MM.1S (cell line): ENCODE data around the gene ADAMTS17.

Experiments
- DNase-seq: peaks from one replicate; pipeline ENCODE4 v3.0.0-alpha.2; 2015
- H2AFZ ChIP-seq: fragments of 300-600 bp; sonication (generic); 2 replicates; pipeline ENCODE4 v1.6.0; 2016; ENCODE audit warnings: antibody characterized with exemption, low read length
- H3F3A ChIP-seq: fragments of 300-600 bp; sonication (generic); 2 replicates; pipeline ENCODE4 v1.6.1; 2016; ENCODE audit warnings: mild to moderate bottlenecking, antibody characterized with exemption, low read length, moderate library complexity, mixed read lengths; ENCODE audit not compliant: insufficient read depth
- H3K27ac ChIP-seq: fragments of 300-600 bp; sonication (generic); 2 replicates; pipeline ENCODE4 v1.5.1; 2016; ENCODE audit warnings: mild to moderate bottlenecking, low read length
- H3K27me3 ChIP-seq: fragments of 300-600 bp; sonication (generic); replicated peaks from 2 replicates; pipeline ENCODE4 v1.6.0; 2016; ENCODE audit warnings: low read length; ENCODE audit not compliant: insufficient read depth
- H3K36me3 ChIP-seq: fragments of 300-600 bp; sonication (generic); replicated peaks from 2 replicates; pipeline ENCODE4 v1.6.1; 2016; ENCODE audit warnings: mild to moderate bottlenecking, low read length, mixed read lengths; ENCODE audit not compliant: insufficient read depth
- H3K4me1 ChIP-seq: fragments of 300-600 bp; sonication (generic); 2 replicates; pipeline ENCODE4 v1.6.1; 2016; ENCODE audit warnings: low read length, mixed read lengths
- H3K4me2 ChIP-seq: fragments of 300-600 bp; sonication (generic); 2 replicates; pipeline ENCODE4 v1.6.0; 2016; ENCODE audit warnings: low read depth, low read length
- H3K4me3 ChIP-seq: fragments of 300-600 bp; sonication (generic); 2 replicates; pipeline ENCODE4 v1.5.1; 2016; ENCODE audit warnings: low read length, mixed read lengths
- H3K79me2 ChIP-seq: fragments of 300-600 bp; sonication (generic); 2 replicates; pipeline ENCODE4 v1.6.1; 2016; ENCODE audit warnings: mixed run types, low read length, mixed read lengths
- H3K9ac ChIP-seq: fragments of 300-600 bp; sonication (generic); 2 replicates; pipeline ENCODE4 v1.6.1; 2016; ENCODE audit warnings: low read length, mixed read lengths
- H3K9me2 ChIP-seq: fragments of 300-600 bp; sonication (generic); replicated peaks from 2 replicates; pipeline ENCODE4 v1.6.1; 2016; ENCODE audit warnings: mild to moderate bottlenecking, low read length, mixed read lengths; ENCODE audit not compliant: insufficient read depth
- H3K9me3 ChIP-seq: fragments of 300-600 bp; sonication (generic); replicated peaks from 2 replicates; pipeline ENCODE4 v1.6.1; 2016; ENCODE audit warnings: mild to moderate bottlenecking, low read length, mixed read lengths; ENCODE audit not compliant: insufficient read depth
- H4K20me1 ChIP-seq: fragments of 300-600 bp; sonication (generic); 2 replicates; pipeline ENCODE4 v1.6.1; 2016; ENCODE audit warnings: mild to moderate bottlenecking, low read length, moderate library complexity, mixed read lengths; ENCODE audit not compliant: insufficient read depth
- EZH2 ChIP-seq: fragments of 300-600 bp; sonication (generic); optimal IDR thresholded peaks from 2 replicates; pipeline ENCODE3; 2017; ENCODE audit warnings: low read depth, mild to moderate bottlenecking, antibody characterized with exemption, low read length, mixed read lengths
- EZH2phosphoT487 ChIP-seq: fragments of 300-600 bp; sonication (generic); IDR thresholded peaks from 2 replicates; pipeline ENCODE4 v1.6.1; 2018; ENCODE audit warnings: antibody characterized with exemption, low read length
- TF ChIP-seq, protein P1 (sequence below): fragments of 300-600 bp; sonication (generic); IDR thresholded peaks from 2 replicates; pipeline ENCODE4 v1.5.1; 2016; ENCODE audit warnings: antibody characterized with exemption, low read length, mixed read lengths

ADAMTS17 gene

DNA sequence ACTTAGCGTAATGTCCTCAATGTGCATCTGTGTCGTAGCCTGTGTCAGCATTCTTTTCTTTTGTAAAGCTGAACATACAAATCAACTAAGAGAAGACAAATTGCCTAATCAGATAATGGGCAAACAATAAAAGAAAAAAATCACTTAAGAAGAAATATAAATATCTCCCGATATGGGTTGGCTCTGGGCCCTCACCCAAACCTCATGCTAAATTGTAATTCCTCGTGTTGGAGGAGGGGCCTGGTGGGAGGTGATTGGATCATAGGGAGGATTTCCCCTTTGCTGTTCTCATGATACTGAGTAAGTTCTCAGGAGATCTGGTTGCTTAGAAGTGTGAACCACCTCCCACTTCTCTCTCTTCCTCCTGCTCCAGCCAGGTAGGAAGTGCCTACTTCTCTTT is 323.6 kb downstream of the ADAMTS17 start:
- no peaks in the 10 kb centered on the region for H3K79me2 ChIP-seq
- H3K27ac ChIP-seq, result no peak overlapping the region
- no peak overlapping the region for H3K4me3 ChIP-seq
- no peaks in the 10 kb centered on the region for H3K36me3 ChIP-seq
- no peaks in the 10 kb centered on the region for H3K27me3 ChIP-seq
- TF ChIP-seq EZH2phosphoT487 (no peak), EZH2 (no peak)
- TF ChIP-seq, protein P1, sequence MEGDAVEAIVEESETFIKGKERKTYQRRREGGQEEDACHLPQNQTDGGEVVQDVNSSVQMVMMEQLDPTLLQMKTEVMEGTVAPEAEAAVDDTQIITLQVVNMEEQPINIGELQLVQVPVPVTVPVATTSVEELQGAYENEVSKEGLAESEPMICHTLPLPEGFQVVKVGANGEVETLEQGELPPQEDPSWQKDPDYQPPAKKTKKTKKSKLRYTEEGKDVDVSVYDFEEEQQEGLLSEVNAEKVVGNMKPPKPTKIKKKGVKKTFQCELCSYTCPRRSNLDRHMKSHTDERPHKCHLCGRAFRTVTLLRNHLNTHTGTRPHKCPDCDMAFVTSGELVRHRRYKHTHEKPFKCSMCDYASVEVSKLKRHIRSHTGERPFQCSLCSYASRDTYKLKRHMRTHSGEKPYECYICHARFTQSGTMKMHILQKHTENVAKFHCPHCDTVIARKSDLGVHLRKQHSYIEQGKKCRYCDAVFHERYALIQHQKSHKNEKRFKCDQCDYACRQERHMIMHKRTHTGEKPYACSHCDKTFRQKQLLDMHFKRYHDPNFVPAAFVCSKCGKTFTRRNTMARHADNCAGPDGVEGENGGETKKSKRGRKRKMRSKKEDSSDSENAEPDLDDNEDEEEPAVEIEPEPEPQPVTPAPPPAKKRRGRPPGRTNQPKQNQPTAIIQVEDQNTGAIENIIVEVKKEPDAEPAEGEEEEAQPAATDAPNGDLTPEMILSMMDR, result no peak
- no peak for DNase-seq
- H3K4me1 ChIP-seq, result no peaks in the 10 kb centered on the region
- H3K9me3 ChIP-seq, result no peaks in the 10 kb centered on the region
- no peaks in the 10 kb centered on the region for H3F3A ChIP-seq
- no peaks in the 10 kb centered on the region for H3K9me2 ChIP-seq
- no peaks in the 10 kb centered on the region for H4K20me1 ChIP-seq
- H3K9ac ChIP-seq, result no peak overlapping the region
- H3K4me2 ChIP-seq, result no peak overlapping the region
- no peak overlapping the region for H2AFZ ChIP-seq

DNA sequence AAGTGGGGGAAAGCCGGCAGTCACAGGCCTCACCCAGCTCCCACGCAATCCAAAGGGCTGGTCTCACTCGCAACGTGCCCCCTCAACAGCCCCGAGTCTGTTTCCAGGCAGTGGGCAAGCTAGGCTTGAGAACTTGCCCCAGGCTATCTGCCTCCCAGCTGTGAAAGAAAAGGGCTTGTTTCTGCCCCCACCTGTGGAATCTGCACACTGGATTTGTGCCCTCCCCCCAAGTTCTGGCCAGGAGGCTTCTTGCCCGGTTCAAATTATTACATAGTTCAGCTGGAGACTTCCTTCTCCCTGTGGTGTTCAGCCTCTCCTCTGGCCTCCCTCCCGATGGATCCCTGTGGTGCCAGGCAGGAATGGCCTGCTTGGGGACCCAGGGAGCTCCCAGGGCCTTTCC is 324.6 kb downstream of the ADAMTS17 start:
- Histone ChIP-seq H3K27ac (no peak overlapping the region), H3K4me2 (no peak overlapping the region), H2AFZ (no peak overlapping the region), H4K20me1 (no peaks in the 10 kb centered on the region), H3K79me2 (no peaks in the 10 kb centered on the region), H3K4me3 (no peak overlapping the region), H3K27me3 (no peaks in the 10 kb centered on the region), H3K4me1 (no peaks in the 10 kb centered on the region), H3K9ac (no peak overlapping the region), H3F3A (no peaks in the 10 kb centered on the region), H3K9me2 (no peaks in the 10 kb centered on the region), H3K9me3 (no peaks in the 10 kb centered on the region), H3K36me3 (no peaks in the 10 kb centered on the region)
- no peak for DNase-seq
- TF ChIP-seq EZH2 (no peak), EZH2phosphoT487 (no peak)
- TF ChIP-seq, protein P1, result no peak

DNA sequence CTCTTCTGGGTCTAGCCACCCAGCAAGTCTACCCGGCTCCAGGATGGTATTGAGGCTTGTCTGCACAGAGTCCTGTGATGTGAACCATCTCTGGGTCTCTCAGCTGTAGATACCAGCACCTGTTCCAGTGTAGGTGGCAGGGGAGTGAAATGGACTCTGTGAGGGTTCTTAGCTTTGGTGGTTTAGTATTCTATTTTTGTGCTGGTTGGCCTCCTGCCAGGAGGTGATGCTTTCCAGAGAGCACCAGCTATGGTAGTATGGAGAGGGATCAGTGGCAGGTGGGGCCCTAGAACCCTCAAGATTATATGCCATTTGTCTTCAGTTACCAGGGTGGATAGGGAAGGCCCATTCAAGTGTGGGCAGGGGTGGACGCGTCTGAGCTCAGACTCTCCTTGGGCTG is 325.1 kb downstream of the ADAMTS17 start:
- no peak overlapping the region for H3K9ac ChIP-seq
- no peak for TF ChIP-seq EZH2
- TF ChIP-seq, protein P1, result no peak
- TF ChIP-seq EZH2phosphoT487, result no peak
- no peaks in the 10 kb centered on the region for H3K4me1 ChIP-seq
- no peaks in the 10 kb centered on the region for H3K27me3 ChIP-seq
- DNase-seq, result no peak
- H3K9me2 ChIP-seq, result no peaks in the 10 kb centered on the region
- H3K4me3 ChIP-seq, result no peak overlapping the region
- H3K79me2 ChIP-seq, result no peaks in the 10 kb centered on the region
- no peak overlapping the region for H2AFZ ChIP-seq
- no peaks in the 10 kb centered on the region for H3K36me3 ChIP-seq
- no peaks in the 10 kb centered on the region for H3F3A ChIP-seq
- H3K4me2 ChIP-seq, result no peak overlapping the region
- H3K9me3 ChIP-seq, result no peaks in the 10 kb centered on the region
- no peaks in the 10 kb centered on the region for H4K20me1 ChIP-seq
- H3K27ac ChIP-seq, result no peak overlapping the region
